Cardiac atrium fibroblast (primary cell): Measurements from ENCODE around the gene TENM4. TPM values are rescaled to one million over a fixed set of nuclear protein-coding genes. Genes with fewer than 3 reads are reported as not detected.

Experiments used
- total RNA-seq: library from RNA; depleted of rRNA; stranded (reverse); fragments of >200 nt; gene quantifications from 2 replicates; pipeline ENCODE4 v1.2.3, GENCODE V29; 2015

Gene TENM4
- under 0.01 TPM in 1 of 2 replicates, not detected in the other for total RNA-seq

GRCh38 chr11:79440571-79441460, at the start of gene TENM4:
TENM4 (minus strand) TSS chr11:79441030; CDS start chr11:79069944, 371,086 bp downstream.

